Osteocyte (in vitro differentiated cells): ENCODE data around the gene NFAT5. TPM values are rescaled to one million over a fixed set of nuclear protein-coding genes. Genes with fewer than 3 reads are reported as not detected.

Experiments
- DNase-seq: peaks from one replicate; pipeline ENCODE4 v3.0.0; 2021; ENCODE audit warnings: mixed read lengths; ENCODE audit not compliant: unreplicated experiment; ENCODE audit errors: extremely low spot score
- H3K27ac Mint-ChIP-seq: one replicate; pipeline ENCODE4 v1.8.0; 2021; ENCODE audit warnings: mild to moderate bottlenecking, mixed read lengths; ENCODE audit not compliant: unreplicated experiment
- H3K27me3 Mint-ChIP-seq: one replicate; pipeline ENCODE4 v1.8.0; 2021; ENCODE audit warnings: mixed read lengths; ENCODE audit not compliant: unreplicated experiment
- H3K36me3 Mint-ChIP-seq: one replicate; pipeline ENCODE4 v1.8.0; 2021; ENCODE audit warnings: mixed read lengths; ENCODE audit not compliant: unreplicated experiment
- H3K4me1 Mint-ChIP-seq: one replicate; pipeline ENCODE4 v1.8.0; 2021; ENCODE audit warnings: mixed read lengths; ENCODE audit not compliant: unreplicated experiment
- H3K4me3 Mint-ChIP-seq: one replicate; pipeline ENCODE4 v1.8.0; 2021; ENCODE audit warnings: mild to moderate bottlenecking, moderate library complexity, mixed read lengths; ENCODE audit not compliant: unreplicated experiment
- H3K9me3 Mint-ChIP-seq: one replicate; pipeline ENCODE4 v1.8.0; 2021; ENCODE audit warnings: mixed read lengths; ENCODE audit not compliant: unreplicated experiment
- CTCF ChIP-seq: fragments of 200-600 bp; sonication (generic); IDR thresholded peaks from 2 replicates; pipeline ENCODE4 v1.5.0; 2021; ENCODE audit warnings: antibody characterized with exemption, mild to moderate bottlenecking, moderate library complexity
- total RNA-seq: library from RNA; stranded (reverse); gene quantifications from 2 replicates; pipeline ENCODE4 v1.2.1, GENCODE V29; 2021

Gene NFAT5
- total RNA-seq, 1 donor from 2014 or later = 55.0 TPM

GRCh38 chr16:69662901-69663300, 97.1 kb downstream of the NFAT5 start:
- H3K9me3 Mint-ChIP-seq = no peaks in the 10 kb centered on the region
- peaks cover 33% of the 10 kb centered on the region for H3K36me3 Mint-ChIP-seq
- no peak for DNase-seq
- no peak overlapping the region for H3K27ac Mint-ChIP-seq
- no peaks in the 10 kb centered on the region for H3K27me3 Mint-ChIP-seq
- no peak for TF ChIP-seq CTCF
- H3K4me3 Mint-ChIP-seq = no peak overlapping the region
- no peaks in the 10 kb centered on the region for H3K4me1 Mint-ChIP-seq

DNA sequence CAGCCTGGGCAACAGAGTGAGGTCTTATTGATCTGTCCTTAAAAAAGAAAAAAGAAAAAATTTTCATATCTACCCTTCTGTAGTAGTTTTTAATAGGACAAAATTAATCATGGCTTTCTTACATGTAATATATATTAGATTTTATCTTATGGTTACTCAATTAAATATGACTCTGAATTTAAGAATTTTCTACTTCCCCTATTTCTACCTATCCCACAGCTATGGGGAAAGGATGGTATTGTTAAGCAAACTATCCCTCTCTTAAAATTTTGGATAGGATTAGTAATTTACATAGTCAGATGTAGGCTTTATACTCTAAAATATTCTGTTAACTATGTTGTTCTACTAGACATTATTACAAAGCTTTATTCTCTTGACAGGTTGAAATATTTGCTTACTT, 98.1 kb downstream of the NFAT5 start:
- DNase-seq = no peak
- Mint-ChIP-seq H3K4me3 (no peak overlapping the region), H3K4me1 (no peaks in the 10 kb centered on the region), H3K36me3 (peaks cover 38% of the 10 kb centered on the region), H3K27me3 (no peaks in the 10 kb centered on the region), H3K27ac (no peak overlapping the region), H3K9me3 (no peaks in the 10 kb centered on the region)
- TF ChIP-seq CTCF = no peak

- no peaks in the 10 kb centered on the region for H3K27me3 Mint-ChIP-seq
- no peak for DNase-seq
- H3K9me3 Mint-ChIP-seq = no peaks in the 10 kb centered on the region
- no peaks in the 10 kb centered on the region for H3K4me1 Mint-ChIP-seq
- H3K36me3 Mint-ChIP-seq = peaks cover 33% of the 10 kb centered on the region
- H3K27ac Mint-ChIP-seq = no peak overlapping the region
- TF ChIP-seq CTCF = no peak
- no peak overlapping the region for H3K4me3 Mint-ChIP-seq
Observed at GRCh38 chr16:69669577-69669976, 103.8 kb downstream of the NFAT5 start.

DNA sequence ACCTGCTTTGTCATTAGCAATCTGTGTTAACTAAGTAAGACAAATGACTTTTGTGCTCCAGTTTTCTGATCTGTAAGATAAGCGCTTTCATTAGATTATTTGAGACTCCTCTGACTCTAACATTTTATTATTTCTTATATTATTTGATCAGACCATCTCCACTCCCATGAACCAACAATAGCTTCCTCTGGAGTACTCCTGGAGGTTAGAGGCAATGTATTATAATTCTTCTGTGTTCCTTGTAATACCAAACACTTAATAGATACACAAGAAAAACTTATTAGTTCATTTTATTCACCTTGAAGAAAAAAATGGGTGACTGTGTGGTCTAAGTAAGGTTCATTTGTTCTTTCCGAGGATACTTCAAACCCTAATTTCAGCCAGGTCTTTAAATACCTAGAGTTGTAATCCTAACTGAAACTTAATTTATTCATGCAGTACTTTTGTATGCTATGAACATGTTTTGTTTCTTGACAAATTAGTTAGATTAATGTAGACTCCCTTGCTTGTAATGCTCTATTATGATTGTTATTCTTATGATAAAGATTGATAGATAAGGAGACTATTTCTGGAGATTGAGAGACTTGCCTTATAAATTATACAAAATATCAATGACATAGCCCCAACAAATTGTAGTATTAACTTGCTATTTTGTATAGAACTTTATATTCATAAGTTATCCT, 106.7 kb downstream of the NFAT5 start:
- H3K36me3 Mint-ChIP-seq = peaks cover 45% of the 10 kb centered on the region
- no peak overlapping the region for H3K27ac Mint-ChIP-seq
- no peaks in the 10 kb centered on the region for H3K27me3 Mint-ChIP-seq
- TF ChIP-seq CTCF = no peak
- no peaks in the 10 kb centered on the region for H3K9me3 Mint-ChIP-seq
- no peaks in the 10 kb centered on the region for H3K4me1 Mint-ChIP-seq
- no peak for DNase-seq
- H3K4me3 Mint-ChIP-seq = no peak overlapping the region

DNA sequence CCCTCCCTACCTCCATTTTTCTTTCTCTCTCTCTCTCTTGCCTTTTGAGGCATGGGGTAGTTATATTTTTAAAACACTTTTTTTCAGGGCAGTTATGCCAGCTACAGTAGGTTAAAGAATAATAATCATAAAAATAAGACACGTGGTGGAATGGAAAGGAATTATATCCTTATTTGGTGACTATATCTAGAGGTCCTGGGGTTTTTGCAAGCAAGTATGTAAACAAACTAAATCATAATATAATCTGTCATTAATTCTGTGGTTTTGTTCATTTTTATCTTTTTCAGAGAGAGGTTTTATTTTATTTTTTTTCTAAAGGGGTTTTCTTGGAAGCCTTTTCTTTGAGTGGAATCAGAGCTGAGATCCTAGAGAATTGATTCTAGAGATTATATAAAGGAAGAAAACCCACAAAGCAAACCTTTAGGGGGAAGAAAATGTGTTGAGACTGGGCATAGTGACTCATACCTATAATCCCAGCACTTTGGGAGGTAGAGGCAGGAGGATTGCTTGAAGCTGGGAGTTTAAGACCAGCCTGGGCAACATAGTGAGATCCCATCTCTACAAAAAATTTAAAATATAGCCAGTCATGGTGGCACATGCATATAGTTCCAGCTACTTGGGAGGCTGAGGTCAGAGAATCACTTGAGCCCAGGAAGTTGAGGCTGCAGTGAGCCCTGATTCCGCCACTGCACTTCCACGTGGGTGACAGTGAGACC, 107.4 kb downstream of the NFAT5 start:
- no peak for TF ChIP-seq CTCF
- H3K27me3 Mint-ChIP-seq = no peaks in the 10 kb centered on the region
- no peak overlapping the region for H3K27ac Mint-ChIP-seq
- H3K4me1 Mint-ChIP-seq = no peaks in the 10 kb centered on the region
- no peak for DNase-seq
- H3K4me3 Mint-ChIP-seq = no peak overlapping the region
- H3K9me3 Mint-ChIP-seq = no peaks in the 10 kb centered on the region
- H3K36me3 Mint-ChIP-seq = peaks cover 46% of the 10 kb centered on the region
